ENCODE measurements around the gene BPHL. TPM values are rescaled to one million over a fixed set of nuclear protein-coding genes. Genes with fewer than 3 reads are reported as not detected.

BPHL gene
- total and polyA plus RNA-seq, 2 of the 4 experiments (the other 2 are of a cell fraction), result 14.7 to 16.3 TPM

- no peaks in the 10 kb centered on the region for H3K9me3 ChIP-seq (ENCODE audit: control insufficient read depth, insufficient read depth, low read length)
- H4K8ac ChIP-seq (ENCODE audit: low read depth in 2 of 2, low read length in 2 of 2), result no peak overlapping the region
- no peak overlapping the region for H3K18ac ChIP-seq (ENCODE audit: low read depth, low read length)
- H2BK15ac ChIP-seq (ENCODE audit: low read depth, low read length), result 0 out of 3 replicates have a peak overlapping the region, but pooled peaks have one; percentile 6
- H3K9me1 ChIP-seq (ENCODE audit: insufficient read depth, low read length), result peaks cover 12% of the 10 kb centered on the region; the same call in 1 of the 2 replicates
- intact Hi-C loops (cut with micrococcal nuclease) (no loop called here), dilution Hi-C loops (cut with HindIII; ENCODE audit: low sequenced_read_pairs, unreplicated experiment) (no loop called here), in situ Hi-C loops (cut with MboI; ENCODE audit: low sequenced_read_pairs) (loop anchor here (25.0 kb wide), 1 partner anchor 599 kb away; no protein-coding TSS in a partner anchor)
- no peak overlapping the region; the same call in 1 of the 2 replicates for H3K27ac ChIP-seq (ENCODE audit: insufficient read depth, low read length)
- no peak for TF ChIP-seq ELK1 (IDR thresholded peaks at IDR 0.05; ENCODE audit: borderline replicate concordance, low read depth, low read length)
- TF ChIP-seq SMC3 (IDR thresholded peaks at IDR 0.05; ENCODE audit: low read depth, low read length), result no peak
- TF ChIP-seq CEBPB (IDR thresholded peaks at IDR 0.05; ENCODE audit: low read depth, low read length), result peak; percentile 56
- H3K4ac ChIP-seq (ENCODE audit: low read depth, low read length), result peak overlapping the region; percentile 21; the same call in 1 of the 2 replicates
- ATAC-seq (ENCODE audit: low read depth) (no peak), DNase-seq (no peak)
- peak overlapping the region; percentile 44 for H2BK5ac ChIP-seq (ENCODE audit: low read depth, low read length, poor library complexity, severe bottlenecking)
- peak overlapping the region; percentile 21; the same call in 1 of the 2 replicates for H3K4me2 ChIP-seq (ENCODE audit: low read depth, low read length)
- peaks cover 18% of the 10 kb centered on the region; the same call in 1 of the 2 replicates for H3K36me3 ChIP-seq (ENCODE audit: control insufficient read depth, insufficient read depth, low read length)
- H3K9ac ChIP-seq (ENCODE audit: low read depth, low read length), result no peak overlapping the region
- H3K4me3 ChIP-seq (ENCODE audit: insufficient read depth, low read depth, low read length), result no peak overlapping the region
- H4K5ac ChIP-seq (ENCODE audit: low read depth, low read length), result no peak overlapping the region
- no peak overlapping the region for H2AFZ ChIP-seq (replicated peaks; ENCODE audit: low read length, poor library complexity)
- no peaks in the 10 kb centered on the region for H3K27me3 ChIP-seq (ENCODE audit: control insufficient read depth, insufficient read depth, low read length)
- H3K14ac ChIP-seq (replicated peaks; ENCODE audit: low read depth, low read length), result no peak overlapping the region
- H2AK9ac ChIP-seq (replicated peaks; ENCODE audit: low read depth, low read length, poor library complexity), result no peak overlapping the region
- peaks cover 14% of the 10 kb centered on the region for H3K4me1 ChIP-seq (ENCODE audit: control insufficient read depth, insufficient read depth, low read length)
- no peak overlapping the region for H4K91ac ChIP-seq (ENCODE audit: insufficient read depth, low read depth, low read length)
- ChIA-PET CTCF (interaction anchor here (0.6 kb wide), 1 partner anchor 110 kb away, joined by 3 read pairs; no protein-coding TSS in a partner anchor), POLR2A (ENCODE audit: unreplicated experiment) (no interaction called here)
- no TSS peak for BruUV-seq (replicated peaks)
- peak overlapping the region; percentile 38; the same call in 1 of the 2 replicates for H2BK20ac ChIP-seq (ENCODE audit: low read depth, low read length)
- H2BK120ac ChIP-seq (ENCODE audit: low read depth, low read length), result no peak overlapping the region
- H4K20me1 ChIP-seq (ENCODE audit: insufficient read depth, low read length), result no peaks in the 10 kb centered on the region
- H2AK5ac ChIP-seq (ENCODE audit: low read depth, low read length), result no peak overlapping the region
- H3K23ac ChIP-seq (ENCODE audit: low read depth, low read length), result no peak overlapping the region
- no peak overlapping the region for H3K56ac ChIP-seq (ENCODE audit: extremely low read depth, insufficient read depth, low read length)
- H3K79me1 ChIP-seq (ENCODE audit: low read depth in 1 of 2, low read length in 2 of 2), result no peaks in the 10 kb centered on the region; a peak in 1 of 4 replicates
- no CpG with 5 or more reads among the region's 1 CpG for WGBS, 2 experiments (ENCODE audit: extremely low coverage in 2 of 2, insufficient read length in 1 of 2)
These were observed 19.8 kb downstream of the BPHL start for GRCh38 chr6:3138341-3138740.

All from IMR-90 (cell line).